22Rv1 (cell line): ENCODE measurements around the gene SIX3.

Experiments
- CTCF ChIP-seq: fragments of 450-650 bp; IDR thresholded peaks from 2 replicates; pipeline ENCODE4 v1.5.1; 2017; ENCODE audit warnings: mild to moderate bottlenecking
- ZFX ChIP-seq: fragments of 450-650 bp; IDR thresholded peaks from 2 replicates; pipeline ENCODE4 v1.6.1; 2017; ENCODE audit warnings: antibody characterized with exemption, borderline replicate concordance

GRCh38 chr2:44965684-44966083, 24.2 kb downstream of the SIX3 start:
- TF ChIP-seq CTCF, result no peak
- TF ChIP-seq ZFX, result no peak
